GM19455 (cell line): Measurements from ENCODE around the gene PREX1.
A peak's percentile ranks its signal among the peaks of the same experiment; 100 is the strongest.
"Not testable (repeated sequence)": the region's sequence is repeated elsewhere in the genome, so short reads cannot be mapped to it uniquely, and the experiment has no call there.

Experiments used
- ATAC-seq: cut with Tn5 transposase; IDR thresholded peaks from one replicate; pipeline ENCODE4 v1.9.1; 2021; ENCODE audit not compliant: unreplicated experiment

Gene PREX1

GRCh38 chr20:48756774-48757173 lies 71.0 kb downstream of the PREX1 start:
- not testable (repeated sequence) for ATAC-seq

GRCh38 chr20:48754292-48754691 lies 73.5 kb downstream of the PREX1 start:
- ATAC-seq = no peak

- no peak for ATAC-seq
Measured at GRCh38 chr20:48752963-48753362, 74.8 kb downstream of the PREX1 start.

GRCh38 chr20:48751871-48752270 lies 75.9 kb downstream of the PREX1 start:
- ATAC-seq = no peak

GRCh38 chr20:48750941-48751635 lies 76.7 kb downstream of the PREX1 start:
- no peak for ATAC-seq

- no peak for ATAC-seq
Measured at GRCh38 chr20:48750376-48750775, 77.4 kb downstream of the PREX1 start.

GRCh38 chr20:48749437-48749836 lies 78.4 kb downstream of the PREX1 start:
- ATAC-seq = no peak

- ATAC-seq = no peak
Measured at GRCh38 chr20:48748556-48748955, 79.2 kb downstream of the PREX1 start.

- no peak for ATAC-seq
Measured at GRCh38 chr20:48747840-48748414, 79.9 kb downstream of the PREX1 start.

GRCh38 chr20:48745330-48745729 lies 82.5 kb downstream of the PREX1 start:
- no peak for ATAC-seq

GRCh38 chr20:48744515-48744914 lies 83.3 kb downstream of the PREX1 start:
- no peak for ATAC-seq

- no peak for ATAC-seq
Measured at GRCh38 chr20:48743807-48744206, 84.0 kb downstream of the PREX1 start.

GRCh38 chr20:48742912-48743680 lies 84.7 kb downstream of the PREX1 start:
- no peak for ATAC-seq

- no peak for ATAC-seq
Measured at GRCh38 chr20:48742233-48742632, 85.6 kb downstream of the PREX1 start.

GRCh38 chr20:48741669-48742068 lies 86.1 kb downstream of the PREX1 start:
- ATAC-seq = no peak

GRCh38 chr20:48740712-48741111 lies 87.1 kb downstream of the PREX1 start:
- peak; percentile 38 for ATAC-seq

GRCh38 chr20:48740292-48740649 lies 87.5 kb downstream of the PREX1 start:
- peak; percentile 11 for ATAC-seq

GRCh38 chr20:48739395-48740291 lies 88.2 kb downstream of the PREX1 start:
- ATAC-seq = no peak

- peak; percentile 59 for ATAC-seq
Measured at GRCh38 chr20:48738399-48739304, 89.1 kb downstream of the PREX1 start.

- ATAC-seq = no peak
Measured at GRCh38 chr20:48738094-48738398, 89.8 kb downstream of the PREX1 start.
